HG03045 (cell line): ENCODE measurements around the gene SNPH.

Experiments
- ATAC-seq: cut with Tn5 transposase; IDR thresholded peaks from one replicate; pipeline ENCODE4 v1.9.1; 2021; ENCODE audit warnings: mild to moderate bottlenecking, moderate library complexity; ENCODE audit not compliant: unreplicated experiment

SNPH gene

GRCh38 chr20:1305712-1306111 lies 39.6 kb downstream of the SNPH start:
- ATAC-seq = no peak

GRCh38 chr20:1306316-1307135 lies 40.4 kb downstream of the SNPH start:
- no peak for ATAC-seq

GRCh38 chr20:1307171-1307570 lies 41.1 kb downstream of the SNPH start:
- ATAC-seq = no peak

- ATAC-seq = no peak
Observed at GRCh38 chr20:1307571-1307971, 41.5 kb downstream of the SNPH start.

- no peak for ATAC-seq
Observed at GRCh38 chr20:1308067-1308701, 42.1 kb downstream of the SNPH start.

GRCh38 chr20:1308702-1309095 lies 42.6 kb downstream of the SNPH start:
- no peak for ATAC-seq

GRCh38 chr20:1309439-1309847 lies 43.3 kb downstream of the SNPH start:
- ATAC-seq = no peak

- ATAC-seq = no peak
Observed at GRCh38 chr20:1310071-1310470, 44.0 kb downstream of the SNPH start.

- no peak for ATAC-seq
Observed at GRCh38 chr20:1310506-1311190, 44.6 kb downstream of the SNPH start.

GRCh38 chr20:1312308-1312707 lies 46.2 kb downstream of the SNPH start:
- ATAC-seq = no peak

- ATAC-seq = no peak
Observed at GRCh38 chr20:1312904-1313235, 46.8 kb downstream of the SNPH start.

GRCh38 chr20:1313236-1313964 lies 47.3 kb downstream of the SNPH start:
- no peak for ATAC-seq

GRCh38 chr20:1315804-1316203 lies 49.7 kb downstream of the SNPH start:
- no peak for ATAC-seq

- ATAC-seq = no peak
Observed at GRCh38 chr20:1317545-1318255, 51.6 kb downstream of the SNPH start.

GRCh38 chr20:1319051-1319450 lies 53.0 kb downstream of the SNPH start:
- no peak for ATAC-seq

GRCh38 chr20:1319462-1319861 lies 53.4 kb downstream of the SNPH start:
- no peak for ATAC-seq

- no peak for ATAC-seq
Observed at GRCh38 chr20:1320016-1320415, 53.9 kb downstream of the SNPH start.

- ATAC-seq = no peak
Observed at GRCh38 chr20:1320902-1321653, 55.0 kb downstream of the SNPH start.

GRCh38 chr20:1321654-1321939 lies 55.5 kb downstream of the SNPH start:
- ATAC-seq = no peak

- ATAC-seq = no peak
Observed at GRCh38 chr20:1322511-1323245, 56.6 kb downstream of the SNPH start.
